Activated CD4-positive, alpha-beta T cell treated with anti-CD3 and anti-CD28 coated beads for 4 hours (primary cell): ENCODE results near the gene WNT16.
"Not testable (repeated sequence)": the region's sequence is repeated elsewhere in the genome, so short reads cannot be mapped to it uniquely, and the experiment has no call there.

Experiments used
- DNase-seq, 2 donors: peaks; one replicate each; pipeline ENCODE4 v3.0.0-alpha.2; 2020

WNT16 gene

GRCh38 chr7:121306565-121306964 lies 22.2 kb upstream of the WNT16 start:
- DNase-seq: no peak

GRCh38 chr7:121307021-121307574 lies 21.7 kb upstream of the WNT16 start:
- DNase-seq: no peak

- DNase-seq: no peak
These were observed 15.5 kb upstream of the WNT16 start for GRCh38 chr7:121313220-121313792.

- DNase-seq: no peak
These were observed 14.8 kb upstream of the WNT16 start for GRCh38 chr7:121313793-121314676.

GRCh38 chr7:121315170-121315569 lies 13.6 kb upstream of the WNT16 start:
- not testable (repeated sequence) for DNase-seq

- no peak for DNase-seq
These were observed 6.3 kb upstream of the WNT16 start for GRCh38 chr7:121322460-121322859.

- no peak for DNase-seq
These were observed 5.1 kb upstream of the WNT16 start for GRCh38 chr7:121323515-121324302.

GRCh38 chr7:121327671-121328070 lies 1.1 kb upstream of the WNT16 start:
- DNase-seq: no peak

GRCh38 chr7:121329191-121330052 lies 622 bp downstream of the WNT16 start:
- no peak for DNase-seq

GRCh38 chr7:121330053-121330833 lies 1.4 kb downstream of the WNT16 start:
- DNase-seq: no peak

GRCh38 chr7:121331048-121331447 lies 2.2 kb downstream of the WNT16 start:
- no peak for DNase-seq

- no peak for DNase-seq
These were observed 2.8 kb downstream of the WNT16 start for GRCh38 chr7:121331574-121331973.

GRCh38 chr7:121334376-121334775 lies 5.6 kb downstream of the WNT16 start:
- no peak for DNase-seq

- no peak for DNase-seq
These were observed 6.3 kb downstream of the WNT16 start for GRCh38 chr7:121334875-121335648.

GRCh38 chr7:121336579-121336978 lies 7.8 kb downstream of the WNT16 start:
- no peak for DNase-seq

GRCh38 chr7:121337398-121337797 lies 8.6 kb downstream of the WNT16 start:
- no peak for DNase-seq

GRCh38 chr7:121339082-121339481 lies 10.3 kb downstream of the WNT16 start:
- DNase-seq: no peak

GRCh38 chr7:121341933-121342332 lies 13.1 kb downstream of the WNT16 start:
- no peak for DNase-seq

GRCh38 chr7:121342631-121343030 lies 13.8 kb downstream of the WNT16 start:
- DNase-seq: no peak

GRCh38 chr7:121343302-121343701 lies 14.5 kb downstream of the WNT16 start:
- no peak for DNase-seq

GRCh38 chr7:121344093-121344492 lies 15.3 kb downstream of the WNT16 start:
- DNase-seq: no peak
